Testis (tissue), 3 donors: Measurements from ENCODE around the gene TMEM106A. TPM values are rescaled to one million over a fixed set of nuclear protein-coding genes. Genes with fewer than 3 reads are reported as not detected.

Source experiments
- DNase-seq: peaks from one replicate; pipeline ENCODE4 v3.0.0-alpha.2; 2019
- H3K27ac ChIP-seq, 2 donors: fragments of 200-600 bp; sonication (generic); one replicate each; pipeline ENCODE4 v1.5.1; 2019
- H3K27me3 ChIP-seq: fragments of 200-600 bp; sonication (generic); one replicate; pipeline ENCODE4 v1.5.1; 2019
- H3K36me3 ChIP-seq: fragments of 200-600 bp; sonication (generic); one replicate; pipeline ENCODE4 v1.5.1; 2017; ENCODE audit warnings: low read depth; ENCODE audit errors: missing control alignments
- H3K4me1 ChIP-seq: fragments of 200-600 bp; sonication (generic); one replicate; pipeline ENCODE4 v1.5.1; 2019
- H3K4me3 ChIP-seq, 2 donors: fragments of 200-600 bp; sonication (generic); one replicate each; pipeline ENCODE4 v1.5.1; 2017 to 2019
- H3K9me3 ChIP-seq: fragments of 200-600 bp; sonication (generic); one replicate; pipeline ENCODE4 v1.5.1; 2017
- CTCF ChIP-seq, 3 experiments: fragments of 450-650 bp in 2 of 3; fragments of 200-600 bp in 1 of 3; sonication (generic) in 1 of 3; IDR thresholded peaks; one replicate each; pipeline ENCODE4 v1.5.1; 2016 to 2019; ENCODE audit warnings: antibody characterized with exemption in 3 of 3, mild to moderate bottlenecking in 2 of 3, moderate library complexity in 1 of 3
- POLR2A ChIP-seq: fragments of 450-650 bp; IDR thresholded peaks from one replicate; pipeline ENCODE4 v1.6.1; 2017; ENCODE audit warnings: antibody characterized with exemption, mild to moderate bottlenecking, moderate library complexity
- WGBS, 2 donors: methylation state at CpG; one replicate each; pipeline ENCODE4 v1.1.5; 2018; 5-methylcytosine and 5-hydroxymethylcytosine counted together
- intact Hi-C: fragments of 100-400 bp; cut with DNase I; formaldehyde crosslinking; loops from one replicate; pipeline ENCODE4 v1.15.1; 2023; ENCODE audit warnings: low total_unique reads
- polyA plus RNA-seq: library from polyadenylated mRNA; stranded (reverse); fragments of 350-450 nt; fragmentation: Illumina TruSeq; extraction: RNeasy Lipid Tissue Mini Kit (QIAGEN cat#74804); gene quantifications from one replicate; pipeline ENCODE4 v1.2.3, GENCODE V29; 2014; ENCODE audit warnings: low read depth, low replicate concordance; ENCODE audit not compliant: insufficient read depth
- total RNA-seq, 2 donors: library from RNA; depleted of rRNA; stranded (reverse); fragments of >200 nt; gene quantifications; one replicate each; pipeline ENCODE4 v1.2.3, GENCODE V29; 2016

The TMEM106A gene
- total and polyA plus RNA-seq, 3 donors from 2014 or later, result 8.4 to 11.8 (median 8.7) TPM

GRCh38 chr17:43216369-43216761 lies 4.7 kb downstream of the TMEM106A start:
- DNase-seq, result no peak
- WGBS, 2 donors, result 69 to 86% methylated on average over 4 of the region's 4 CpGs
- Histone ChIP-seq H3K4me1 (peaks cover 17% of the 10 kb centered on the region), H3K27ac (no peak overlapping the region), H3K9me3 (no peaks in the 10 kb centered on the region), H3K36me3 (no peaks in the 10 kb centered on the region), H3K27me3 (no peaks in the 10 kb centered on the region), H3K4me3 (no peak overlapping the region)
- intact Hi-C loops, result no loop called here
- TF ChIP-seq CTCF (IDR thresholded peaks at IDR 0.05) (no peak), POLR2A (no peak)

- DNase-seq, result no peak
- H3K9me3 ChIP-seq, result no peaks in the 10 kb centered on the region
- intact Hi-C loops, result no loop called here
- H3K4me1 ChIP-seq, result peaks cover 17% of the 10 kb centered on the region
- WGBS, 2 donors, result 50% methylated on average over 3 to 4 of the region's 4 CpGs
- H3K27ac ChIP-seq, result no peak overlapping the region
- TF ChIP-seq POLR2A (no peak), CTCF (IDR thresholded peaks at IDR 0.05) (no peak)
- H3K36me3 ChIP-seq, result no peaks in the 10 kb centered on the region
- no peak overlapping the region for H3K4me3 ChIP-seq
- no peaks in the 10 kb centered on the region for H3K27me3 ChIP-seq
Observed at GRCh38 chr17:43216762-43217613, 5.3 kb downstream of the TMEM106A start.

DNA sequence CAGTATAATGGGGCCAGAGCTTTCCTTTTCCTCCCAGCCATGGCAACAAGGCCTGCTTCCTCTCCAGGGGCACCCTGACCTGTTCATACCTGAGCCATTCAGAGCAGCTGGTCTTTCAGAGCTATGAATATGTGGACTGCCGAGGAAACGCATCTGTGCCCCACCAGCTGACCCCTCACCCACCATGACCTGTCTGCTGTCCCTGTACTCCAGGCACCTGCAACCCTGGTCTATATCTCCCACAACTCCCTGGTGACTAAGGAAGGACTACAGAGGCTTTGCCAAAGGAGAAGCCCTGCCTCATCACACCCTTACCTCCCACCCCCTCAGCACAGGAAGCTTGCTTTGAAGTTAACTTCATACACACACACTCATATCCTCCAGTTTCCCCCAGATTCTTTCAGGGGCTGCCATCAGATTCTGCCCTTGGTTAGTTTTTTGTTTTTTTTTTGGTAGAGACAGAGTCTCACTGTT lies 6.0 kb downstream of the TMEM106A start:
- H3K4me3 ChIP-seq, result no peak overlapping the region
- H3K36me3 ChIP-seq, result no peaks in the 10 kb centered on the region
- TF ChIP-seq CTCF (IDR thresholded peaks at IDR 0.05), result no peak
- TF ChIP-seq POLR2A, result no peak
- no peaks in the 10 kb centered on the region for H3K9me3 ChIP-seq
- intact Hi-C loops, result no loop called here
- no peaks in the 10 kb centered on the region for H3K27me3 ChIP-seq
- WGBS, 2 donors, result 85 to 93% methylated on average over 2 of the region's 2 CpGs
- H3K27ac ChIP-seq, result no peak overlapping the region
- H3K4me1 ChIP-seq, result peaks cover 11% of the 10 kb centered on the region
- DNase-seq, result no peak

GRCh38 chr17:43219001-43219400 lies 7.3 kb downstream of the TMEM106A start:
- Histone ChIP-seq H3K4me1 (peaks cover 5% of the 10 kb centered on the region), H3K4me3 (no peak overlapping the region), H3K36me3 (no peaks in the 10 kb centered on the region), H3K9me3 (no peaks in the 10 kb centered on the region), H3K27me3 (no peaks in the 10 kb centered on the region), H3K27ac (no peak overlapping the region)
- no peak for DNase-seq
- intact Hi-C loops, result no loop called here
- WGBS, 2 donors, result 89 to 96% methylated on average over 2 of the region's 2 CpGs
- TF ChIP-seq CTCF (IDR thresholded peaks at IDR 0.05), result no peak
- TF ChIP-seq POLR2A, result no peak
